Gastrocnemius medialis (tissue), 4 donors: ENCODE data around the gene PTPN11. TPM values are rescaled to one million over a fixed set of nuclear protein-coding genes. Genes with fewer than 3 reads are reported as not detected.

ENCODE experiments used
- ATAC-seq, 2 donors: fragments of 150-250 bp; one replicate each; pipeline ENCODE4 v1.9.1; 2016
- DNase-seq, 2 donors: peaks; one replicate each; pipeline ENCODE4 v3.0.0-alpha.2; 2019
- H3K27ac ChIP-seq, 4 donors: fragments of 200-600 bp; sonication (generic); 1 replicate in 1 of 4; 2 replicates in 3 of 4; pipeline ENCODE4 v1.5.1; 2016 to 2018; ENCODE audit warnings: mild to moderate bottlenecking in 2 of 4, moderate library complexity in 1 of 4
- H3K27me3 ChIP-seq, 3 donors: fragments of 200-600 bp; sonication (generic) in 2 of 3; 1 replicate in 1 of 3; 2 replicates in 2 of 3; pipeline versions ENCODE4 v1.5.1 to v1.6.0; 2016 to 2019; ENCODE audit warnings: mild to moderate bottlenecking in 1 of 3, moderate library complexity in 1 of 3
- H3K36me3 ChIP-seq, 2 donors: fragments of 200-600 bp; sonication (generic) in 1 of 2; one replicate each; pipeline ENCODE4 v1.5.1; 2017 to 2018
- H3K4me1 ChIP-seq, 2 donors: fragments of 200-600 bp; sonication (generic) in 1 of 2; one replicate each; pipeline ENCODE4 v1.5.1; 2016 to 2017; ENCODE audit warnings: mild to moderate bottlenecking in 2 of 2
- H3K4me3 ChIP-seq, 4 donors: fragments of 200-600 bp; sonication (generic) in 3 of 4; 1 replicate in 1 of 4; 2 replicates in 3 of 4; pipeline ENCODE4 v1.5.1; 2016 to 2019; ENCODE audit warnings: mild to moderate bottlenecking in 2 of 4
- H3K9me3 ChIP-seq, 3 donors: fragments of 200-600 bp; sonication (generic) in 2 of 3; 1 replicate in 1 of 3; 2 replicates in 2 of 3; pipeline ENCODE4 v1.5.1; 2016 to 2019
- CTCF ChIP-seq, 5 experiments: fragments of 450-650 bp in 3 of 5; fragments of 200-600 bp in 2 of 5; sonication (generic) in 2 of 5; IDR thresholded peaks in 4 of 5; conservative IDR thresholded peaks in 1 of 5; 1 replicate in 4 of 5; 2 replicates in 1 of 5; pipeline ENCODE4 v1.5.1; 2016 to 2019; ENCODE audit warnings: antibody characterized with exemption in 5 of 5, mild to moderate bottlenecking in 3 of 5, moderate library complexity in 3 of 5
- POLR2A ChIP-seq, 2 donors: fragments of 450-650 bp; IDR thresholded peaks; one replicate each; pipeline ENCODE4 v1.6.1; 2017; ENCODE audit warnings: antibody characterized with exemption in 2 of 2, mild to moderate bottlenecking in 2 of 2, moderate library complexity in 2 of 2
- in situ Hi-C, 4 donors: fragments of 200-750 bp; cut with MboI; loops; one replicate each; pipeline versions ENCODE4 v1.15.0 to v1.8.0; 2017; ENCODE audit warnings: low sequenced_read_pairs in 4 of 4
- intact Hi-C: fragments of 100-400 bp; cut with DNase I; formaldehyde crosslinking; loops from one replicate; pipeline ENCODE4 v1.15.1; 2023; ENCODE audit warnings: low total_unique reads
- total RNA-seq, 4 donors: library from RNA; depleted of rRNA; stranded (reverse); fragments of >200 nt; gene quantifications; one replicate each; pipeline versions ENCODE4 v1.1.0 to v1.2.3, GENCODE V29; 2016

PTPN11 gene
- total RNA-seq, 4 donors from 2014 or later: 112 to 235 (median 163) TPM

GRCh38 chr12:112489456-112489855 lies 70.7 kb downstream of the PTPN11 start:
- DNase-seq: no peak
- no peaks in the 10 kb centered on the region for H3K9me3 ChIP-seq
- H3K27me3 ChIP-seq: no peaks in the 10 kb centered on the region
- peaks cover 0 to 100% of the 10 kb centered on the region in 2 donors for H3K36me3 ChIP-seq
- intact Hi-C loops (no loop called here), in situ Hi-C loops (no loop called here)
- TF ChIP-seq POLR2A (IDR thresholded peaks at IDR 0.05) (no peak), CTCF (IDR thresholded peaks at IDR 0.05 in 4 of 5, conservative IDR thresholded peaks at IDR 0.05 in 1 of 5) (no peak)
- ATAC-seq: no peak
- no peak overlapping the region for H3K4me3 ChIP-seq
- H3K4me1 ChIP-seq: no peaks in the 10 kb centered on the region
- H3K27ac ChIP-seq: no peak overlapping the region

GRCh38 chr12:112496496-112496895 lies 77.7 kb downstream of the PTPN11 start:
- no peak for TF ChIP-seq CTCF (IDR thresholded peaks at IDR 0.05 in 4 of 5, conservative IDR thresholded peaks at IDR 0.05 in 1 of 5)
- no peak for TF ChIP-seq POLR2A (IDR thresholded peaks at IDR 0.05)
- no peak for ATAC-seq
- no peak overlapping the region for H3K27ac ChIP-seq
- no peaks in the 10 kb centered on the region for H3K27me3 ChIP-seq
- intact Hi-C loops (no loop called here), in situ Hi-C loops (no loop called here)
- DNase-seq: no peak
- no peak overlapping the region for H3K4me3 ChIP-seq
- no peaks in the 10 kb centered on the region for H3K4me1 ChIP-seq
- peaks cover 3 to 60% of the 10 kb centered on the region in 2 donors for H3K36me3 ChIP-seq
- H3K9me3 ChIP-seq: no peaks in the 10 kb centered on the region

GRCh38 chr12:112498580-112498979 lies 79.8 kb downstream of the PTPN11 start:
- Histone ChIP-seq H3K9me3 (no peaks in the 10 kb centered on the region), H3K4me3 (no peak overlapping the region), H3K27ac (no peak overlapping the region), H3K36me3 (peaks cover 3 to 60% of the 10 kb centered on the region in 2 donors), H3K27me3 (no peaks in the 10 kb centered on the region), H3K4me1 (no peaks in the 10 kb centered on the region)
- intact Hi-C loops: no loop called here
- in situ Hi-C loops: no loop called here
- ATAC-seq: no peak
- TF ChIP-seq POLR2A (IDR thresholded peaks at IDR 0.05): no peak
- TF ChIP-seq CTCF (IDR thresholded peaks at IDR 0.05 in 4 of 5, conservative IDR thresholded peaks at IDR 0.05 in 1 of 5): no peak
- no peak for DNase-seq

- H3K36me3 ChIP-seq: peaks cover 9 to 68% of the 10 kb centered on the region in 2 donors
- H3K4me1 ChIP-seq: no peaks in the 10 kb centered on the region
- DNase-seq (no peak), ATAC-seq (no peak)
- intact Hi-C loops (no loop called here), in situ Hi-C loops (no loop called here)
- no peak overlapping the region for H3K4me3 ChIP-seq
- TF ChIP-seq CTCF (IDR thresholded peaks at IDR 0.05 in 4 of 5, conservative IDR thresholded peaks at IDR 0.05 in 1 of 5): no peak
- TF ChIP-seq POLR2A (IDR thresholded peaks at IDR 0.05): no peak
- H3K27ac ChIP-seq: no peak overlapping the region
- no peaks in the 10 kb centered on the region for H3K27me3 ChIP-seq
- no peaks in the 10 kb centered on the region for H3K9me3 ChIP-seq
These were observed 84.8 kb downstream of the PTPN11 start for GRCh38 chr12:112503512-112503911.

GRCh38 chr12:112506513-112507166 lies 87.9 kb downstream of the PTPN11 start:
- TF ChIP-seq POLR2A (IDR thresholded peaks at IDR 0.05) (no peak), CTCF (IDR thresholded peaks at IDR 0.05 in 4 of 5, conservative IDR thresholded peaks at IDR 0.05 in 1 of 5) (no peak)
- Histone ChIP-seq H3K27me3 (no peaks in the 10 kb centered on the region), H3K36me3 (peaks cover 9 to 75% of the 10 kb centered on the region in 2 donors), H3K4me1 (no peaks in the 10 kb centered on the region), H3K4me3 (no peak overlapping the region), H3K27ac (no peak overlapping the region), H3K9me3 (no peaks in the 10 kb centered on the region)
- in situ Hi-C loops (no loop called here), intact Hi-C loops (no loop called here)
- no peak for DNase-seq
- ATAC-seq: no peak
